Endodermal cell (in vitro differentiated cells): Measurements from ENCODE around the gene KAZN. TPM values are rescaled to one million over a fixed set of nuclear protein-coding genes. Genes with fewer than 3 reads are reported as not detected.

Experiments used
- DNase-seq: peaks from one replicate; pipeline ENCODE4 v3.0.0-alpha.2; 2017
- H3K27ac ChIP-seq: 2 replicates; pipeline ENCODE4 v1.5.1; 2013; ENCODE audit warnings: mild to moderate bottlenecking, low read depth, low read length, moderate library complexity
- H3K27me3 ChIP-seq: 2 replicates; pipeline ENCODE4 v1.6.1; 2013; ENCODE audit warnings: mild to moderate bottlenecking, low read length, moderate library complexity; ENCODE audit not compliant: insufficient read depth, control insufficient read depth, poor library complexity, severe bottlenecking
- H3K36me3 ChIP-seq: 2 replicates; pipeline ENCODE4 v1.7.0; 2013; ENCODE audit warnings: mild to moderate bottlenecking, low read length, moderate library complexity; ENCODE audit not compliant: control insufficient read depth, insufficient read depth
- H3K4me1 ChIP-seq: one replicate; pipeline ENCODE4 v1.7.0; 2013; ENCODE audit warnings: low read length; ENCODE audit not compliant: control insufficient read depth, insufficient read depth
- H3K4me3 ChIP-seq: 2 replicates; pipeline ENCODE4 v1.5.1; 2013; ENCODE audit warnings: mild to moderate bottlenecking, low read length, moderate library complexity
- H3K9ac ChIP-seq: 2 replicates; pipeline ENCODE4 v1.6.1; 2013; ENCODE audit warnings: mild to moderate bottlenecking, low read length, moderate library complexity; ENCODE audit not compliant: poor library complexity, severe bottlenecking; ENCODE audit errors: extremely low read depth
- H3K9me3 ChIP-seq: 2 replicates; pipeline ENCODE4 v1.6.1; 2013; ENCODE audit warnings: mild to moderate bottlenecking, low read length, moderate library complexity; ENCODE audit not compliant: control insufficient read depth
- H3K27ac Mint-ChIP-seq: 2 replicates; pipeline ENCODE4 v1.8.0; 2020; ENCODE audit warnings: mixed read lengths
- H3K27me3 Mint-ChIP-seq: 2 replicates; pipeline ENCODE4 v1.8.0; 2021; ENCODE audit warnings: mild to moderate bottlenecking, mixed read lengths; ENCODE audit not compliant: insufficient read depth
- H3K36me3 Mint-ChIP-seq: 2 replicates; pipeline ENCODE4 v1.8.0; 2020; ENCODE audit warnings: low read depth, mixed read lengths
- H3K4me1 Mint-ChIP-seq: 2 replicates; pipeline ENCODE4 v1.8.0; 2020; ENCODE audit warnings: mixed read lengths
- H3K4me3 Mint-ChIP-seq: 2 replicates; pipeline ENCODE4 v1.8.0; 2020; ENCODE audit warnings: mild to moderate bottlenecking, moderate library complexity, mixed read lengths
- H3K9me3 Mint-ChIP-seq: 2 replicates; pipeline ENCODE4 v1.8.0; 2020; ENCODE audit warnings: mild to moderate bottlenecking, mixed read lengths
- CTCF ChIP-seq: fragments of 200-600 bp; sonication (generic); conservative IDR thresholded peaks from 2 replicates; pipeline ENCODE4 v1.5.0; 2021; ENCODE audit warnings: antibody characterized with exemption, mild to moderate bottlenecking
- WGBS, 2 experiments: methylation state at CpG; one replicate each; pipeline versions ENCODE4 v1.1.5 to v1.1.7; 2013; ENCODE audit warnings: missing lambda C conversion rate in 2 of 2, mixed read lengths in 1 of 2; ENCODE audit not compliant: insufficient coverage in 1 of 2, insufficient read length in 1 of 2; 5-methylcytosine and 5-hydroxymethylcytosine counted together
- total RNA-seq, 2 donors: library from RNA; stranded (reverse); fragmentation: NEBNext Ultra II Directional in 1 of 2; extraction: Animal tissue kit (Norgen Biotek cat#: 25700) in 1 of 2; gene quantifications; 2 replicates in 1 of 2; 3 replicates in 1 of 2; pipeline ENCODE4 v1.2.1, GENCODE V29; 2021

The KAZN gene
- total RNA-seq, 2 donors from 2014 or later = 12.4 to 13.9 TPM

DNA sequence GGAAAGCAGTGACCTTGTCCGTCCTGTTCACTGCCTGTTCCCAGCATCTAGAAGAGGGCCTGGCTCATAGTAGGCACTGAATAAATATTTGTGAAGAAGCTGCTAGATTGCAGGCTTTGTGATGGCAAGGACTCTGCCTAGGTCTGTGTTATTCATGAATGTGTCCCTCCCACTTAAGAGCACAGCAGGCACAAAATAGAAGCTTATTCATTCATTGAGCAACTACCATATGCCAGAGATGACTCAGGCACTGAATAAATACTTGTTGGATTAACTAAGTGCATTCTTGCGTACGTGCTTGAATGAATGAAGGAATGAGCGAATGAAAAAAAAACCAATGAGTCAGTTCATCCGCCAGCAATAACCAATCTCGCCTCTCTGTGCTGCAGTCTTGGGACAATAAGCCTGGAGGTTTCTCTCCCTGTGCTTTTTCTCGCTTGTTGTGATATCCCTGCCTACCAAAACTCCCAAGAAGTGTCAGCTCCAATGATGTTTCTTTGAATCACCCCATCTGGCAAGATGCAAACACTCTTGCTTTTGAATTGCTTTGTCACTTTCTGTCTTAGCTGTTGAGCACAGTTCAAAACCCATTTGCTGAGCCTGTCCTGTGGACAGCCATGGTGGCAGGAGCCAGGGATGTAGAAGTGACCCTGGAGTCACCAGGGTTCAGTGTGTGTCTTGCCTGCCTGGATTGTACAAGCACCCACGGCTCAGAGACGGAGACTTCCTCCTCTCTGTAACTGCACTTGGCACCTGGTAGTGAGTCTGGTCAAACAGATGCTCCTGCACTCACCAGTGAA lies 143.9 kb downstream of the KAZN start:
- peaks cover 57% of the 10 kb centered on the region for H3K4me1 Mint-ChIP-seq
- no peak overlapping the region for H3K9ac ChIP-seq
- no peaks in the 10 kb centered on the region for H3K36me3 Mint-ChIP-seq

GRCh38 chr1:14743368-14743767 lies 144.9 kb downstream of the KAZN start:
- Mint-ChIP-seq H3K4me3 (no peak overlapping the region), H3K9me3 (no peaks in the 10 kb centered on the region), H3K4me1 (peaks cover 57% of the 10 kb centered on the region), H3K27ac (no peak overlapping the region), H3K36me3 (no peaks in the 10 kb centered on the region), H3K27me3 (no peaks in the 10 kb centered on the region)
- H3K4me1 ChIP-seq = peaks cover 6% of the 10 kb centered on the region
- no peak overlapping the region for H3K9ac ChIP-seq
- no peak overlapping the region for H3K27ac ChIP-seq
- WGBS, 2 experiments = 96 to 100% methylated on average over 2 to 5 of the region's 6 CpGs
- H3K27me3 ChIP-seq = no peaks in the 10 kb centered on the region
- TF ChIP-seq CTCF = no peak
- no peaks in the 10 kb centered on the region for H3K36me3 ChIP-seq
- DNase-seq = peak; percentile 41
- H3K4me3 ChIP-seq = no peak overlapping the region
- no peaks in the 10 kb centered on the region for H3K9me3 ChIP-seq

More for the DNA sequence above, 143.9 kb downstream of the KAZN start:
- H3K36me3 ChIP-seq = no peaks in the 10 kb centered on the region
- no peaks in the 10 kb centered on the region for H3K27me3 Mint-ChIP-seq
- no peaks in the 10 kb centered on the region for H3K27me3 ChIP-seq
- no peak overlapping the region for H3K4me3 ChIP-seq
- peak overlapping the region; percentile 58 for H3K27ac Mint-ChIP-seq
- no peaks in the 10 kb centered on the region for H3K9me3 ChIP-seq
- H3K4me1 ChIP-seq = peaks cover 6% of the 10 kb centered on the region
- TF ChIP-seq CTCF = no peak
- H3K9me3 Mint-ChIP-seq = no peaks in the 10 kb centered on the region
- DNase-seq = peak; percentile 83
- WGBS, 2 experiments = 68 to 76% methylated on average over 8 to 9 of the region's 9 CpGs
- H3K4me3 Mint-ChIP-seq = no peak overlapping the region
- H3K27ac ChIP-seq = no peak overlapping the region

DNA sequence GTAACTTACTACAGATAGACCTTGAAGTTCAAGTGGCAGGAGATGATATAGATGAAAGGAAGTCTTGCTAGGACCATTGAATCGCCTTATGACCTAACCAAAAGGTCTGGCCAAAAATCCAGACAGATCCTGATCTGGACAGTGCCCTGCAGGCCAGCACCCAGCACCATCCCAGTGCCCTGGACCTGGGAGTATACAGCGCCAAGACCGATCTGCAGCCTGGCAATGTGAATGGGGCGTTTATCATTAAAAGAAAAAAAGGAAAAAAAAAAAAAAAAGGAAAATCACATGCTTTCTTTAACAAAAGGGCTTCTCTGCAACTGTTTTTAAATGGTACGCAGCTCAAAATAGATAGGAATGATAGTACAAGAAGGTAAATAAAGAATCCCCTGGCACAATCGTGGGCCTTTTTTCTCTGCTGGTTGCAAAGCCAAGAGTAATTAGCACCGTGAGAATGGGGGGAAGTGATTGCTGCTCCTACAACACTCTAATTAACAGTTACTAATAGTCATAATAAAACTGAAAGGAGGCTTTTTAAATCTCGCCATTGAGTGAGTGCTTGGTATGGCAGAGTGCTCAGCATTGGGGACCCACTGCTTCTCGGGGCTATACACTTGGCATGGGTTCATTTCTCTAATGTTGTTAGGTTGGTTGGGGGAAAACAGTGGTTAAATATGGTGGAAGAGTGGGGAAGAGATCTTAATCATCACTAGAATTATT lies 146.7 kb downstream of the KAZN start:
- Histone ChIP-seq H3K4me3 (no peak overlapping the region), H3K27ac (no peak overlapping the region), H3K4me1 (peaks cover 6% of the 10 kb centered on the region), H3K27me3 (no peaks in the 10 kb centered on the region), H3K36me3 (no peaks in the 10 kb centered on the region), H3K9me3 (no peaks in the 10 kb centered on the region), H3K9ac (no peak overlapping the region)
- peak overlapping the region; percentile 13 for H3K27ac Mint-ChIP-seq
- H3K36me3 Mint-ChIP-seq = no peaks in the 10 kb centered on the region
- no peak for DNase-seq
- WGBS, 2 experiments = 91 to 97% methylated on average over 5 to 9 of the region's 9 CpGs
- no peak overlapping the region for H3K4me3 Mint-ChIP-seq
- TF ChIP-seq CTCF = no peak
- H3K27me3 Mint-ChIP-seq = no peaks in the 10 kb centered on the region
- no peaks in the 10 kb centered on the region for H3K9me3 Mint-ChIP-seq
- H3K4me1 Mint-ChIP-seq = peaks cover 45% of the 10 kb centered on the region
